Esophagus squamous epithelium (tissue), 5 donors: ENCODE measurements around the gene GPR78. TPM values are rescaled to one million over a fixed set of nuclear protein-coding genes. Genes with fewer than 3 reads are reported as not detected.

Source experiments
- DNase-seq: peaks from one replicate; lab custom pipeline; 2025; lab: John Stamatoyannopoulos, UW
- H3K27ac ChIP-seq, 4 donors: fragments of 200-600 bp; sonication (generic); one replicate each; pipeline ENCODE4 v1.5.1; 2016 to 2019; ENCODE audit warnings: mild to moderate bottlenecking in 1 of 4
- H3K27me3 ChIP-seq, 4 donors: fragments of 200-600 bp; sonication (generic); 1 replicate in 3 of 4; 2 replicates in 1 of 4; pipeline versions ENCODE4 v1.5.1 to v1.6.0; 2017 to 2021; ENCODE audit warnings: antibody characterized with exemption in 1 of 4
- H3K36me3 ChIP-seq, 3 donors: fragments of 200-600 bp; sonication (generic); one replicate each; pipeline ENCODE4 v1.5.1; 2016 to 2019
- H3K4me1 ChIP-seq, 3 donors: fragments of 200-600 bp; sonication (generic); one replicate each; pipeline ENCODE4 v1.5.1; 2017 to 2019
- H3K4me3 ChIP-seq, 4 donors: fragments of 200-600 bp; sonication (generic); 1 replicate in 3 of 4; 2 replicates in 1 of 4; pipeline ENCODE4 v1.5.1; 2016 to 2019; ENCODE audit warnings: mild to moderate bottlenecking in 2 of 4, moderate library complexity in 1 of 4
- H3K9me3 ChIP-seq, 3 donors: fragments of 200-600 bp; sonication (generic); one replicate each; pipeline ENCODE4 v1.5.1; 2016 to 2019
- CTCF ChIP-seq, 6 experiments: fragments of 450-650 bp in 4 of 6; fragments of 200-600 bp in 2 of 6; sonication (generic) in 2 of 6; IDR thresholded peaks; one replicate each; pipeline ENCODE4 v1.5.1; 2016 to 2019; ENCODE audit warnings: antibody characterized with exemption in 6 of 6, mild to moderate bottlenecking in 4 of 6, moderate library complexity in 4 of 6
- POLR2A ChIP-seq, 4 donors: fragments of 450-650 bp; IDR thresholded peaks; one replicate each; pipeline ENCODE4 v1.6.1; 2017; ENCODE audit warnings: antibody characterized with exemption in 4 of 4, mild to moderate bottlenecking in 4 of 4, moderate library complexity in 3 of 4
- WGBS, 2 donors: methylation state at CpG; one replicate each; pipeline ENCODE4 v1.1.5; 2018; 5-methylcytosine and 5-hydroxymethylcytosine counted together
- intact Hi-C: fragments of 100-400 bp; cut with DNase I; formaldehyde crosslinking; loops from one replicate; pipeline ENCODE4 v1.15.0; 2022
- total RNA-seq, 4 donors: library from RNA; depleted of rRNA; stranded (reverse); fragments of >200 nt; gene quantifications; one replicate each; pipeline ENCODE4 v1.1.0, GENCODE V29; 2016
- donor health status: DM: yes; HTN: yes; CAD: no.

GPR78 gene
- total RNA-seq, 4 donors from 2014 or later = 2.5 to 8.3 (median 3.1) TPM

GRCh38 chr4:8594097-8595038 lies 14.2 kb downstream of the GPR78 start:
- intact Hi-C loops = loop anchor here (5.0 kb wide), 1 partner anchor 122 kb away; no protein-coding TSS in a partner anchor
- Histone ChIP-seq H3K36me3 (no peaks in the 10 kb centered on the region), H3K9me3 (no peaks in the 10 kb centered on the region), H3K27me3 (peaks cover 6 to 63% (median 7%) of the 10 kb centered on the region in 4 donors), H3K4me1 (peaks cover 0 to 21% (median 5%) of the 10 kb centered on the region in 3 donors), H3K4me3 (no peak overlapping the region), H3K27ac (no peak overlapping the region)
- 43 to 56% methylated on average over 15 to 23 of the region's 24 CpGs for WGBS, 2 donors
- DNase-seq = no peak
- TF ChIP-seq POLR2A (IDR thresholded peaks at IDR 0.05) (no peak), CTCF (IDR thresholded peaks at IDR 0.05) (peak; percentile 17 to 68 (median 52))

- H3K9me3 ChIP-seq = no peaks in the 10 kb centered on the region
- H3K4me3 ChIP-seq = no peak overlapping the region
- no peak overlapping the region for H3K27ac ChIP-seq
- H3K4me1 ChIP-seq = peaks cover 0 to 21% (median 5%) of the 10 kb centered on the region in 3 donors
- H3K36me3 ChIP-seq = no peaks in the 10 kb centered on the region
- intact Hi-C loops = no loop called here
- peaks cover 6 to 52% (median 7%) of the 10 kb centered on the region in 4 donors for H3K27me3 ChIP-seq
- no peak for TF ChIP-seq POLR2A (IDR thresholded peaks at IDR 0.05)
- no peak for TF ChIP-seq CTCF (IDR thresholded peaks at IDR 0.05)
- WGBS, 2 donors = 46 to 48% methylated on average over 9 to 10 of the region's 16 CpGs
- DNase-seq = no peak
Observed at GRCh38 chr4:8595237-8596087, 15.3 kb downstream of the GPR78 start.

GRCh38 chr4:8596891-8597290 lies 16.7 kb downstream of the GPR78 start:
- peaks cover 6 to 39% (median 7%) of the 10 kb centered on the region in 4 donors for H3K27me3 ChIP-seq
- DNase-seq = no peak
- no peaks in the 10 kb centered on the region for H3K36me3 ChIP-seq
- intact Hi-C loops = no loop called here
- WGBS, 2 donors = 82 to 100% methylated on average over 1 to 3 of the region's 9 CpGs
- peaks cover 0 to 21% (median 5%) of the 10 kb centered on the region in 3 donors for H3K4me1 ChIP-seq
- TF ChIP-seq CTCF (IDR thresholded peaks at IDR 0.05) (no peak), POLR2A (IDR thresholded peaks at IDR 0.05) (no peak)
- H3K27ac ChIP-seq = no peak overlapping the region
- no peaks in the 10 kb centered on the region for H3K9me3 ChIP-seq
- H3K4me3 ChIP-seq = no peak overlapping the region

- H3K36me3 ChIP-seq = no peaks in the 10 kb centered on the region
- no peak for DNase-seq
- intact Hi-C loops = no loop called here
- no peak overlapping the region for H3K4me3 ChIP-seq
- peaks cover 2 to 39% (median 7%) of the 10 kb centered on the region in 4 donors for H3K27me3 ChIP-seq
- H3K9me3 ChIP-seq = no peaks in the 10 kb centered on the region
- H3K4me1 ChIP-seq = peaks cover 0 to 19% (median 5%) of the 10 kb centered on the region in 3 donors
- H3K27ac ChIP-seq = no peak overlapping the region
- WGBS, 2 donors = 69 to 70% methylated on average over 5 to 7 of the region's 13 CpGs
- TF ChIP-seq POLR2A (IDR thresholded peaks at IDR 0.05) (no peak), CTCF (IDR thresholded peaks at IDR 0.05) (no peak)
Observed at GRCh38 chr4:8597319-8597718, 17.1 kb downstream of the GPR78 start.
